Neutrophil (primary cell): ENCODE data around the gene RBBP7.

Experiments
- H3K27ac ChIP-seq: fragments of 200-600 bp; sonication (generic); 2 replicates; pipeline ENCODE4 v1.5.1; 2016; ENCODE audit warnings: mild to moderate bottlenecking, moderate library complexity
- H3K27me3 ChIP-seq: fragments of 200-600 bp; sonication (generic); 2 replicates; pipeline ENCODE4 v1.6.0; 2016; ENCODE audit warnings: mild to moderate bottlenecking
- H3K36me3 ChIP-seq: fragments of 200-600 bp; sonication (generic); 2 replicates; pipeline ENCODE4 v1.5.1; 2017
- H3K4me1 ChIP-seq, 2 experiments: fragments of 200-600 bp in 1 of 2; sonication (generic) in 1 of 2; 1 replicate in 1 of 2; 2 replicates in 1 of 2; pipeline versions ENCODE4 v1.5.1 to v1.6.1; 2013 to 2016; ENCODE audit warnings: low read depth in 1 of 2, low read length in 1 of 2, mild to moderate bottlenecking in 1 of 2, moderate library complexity in 1 of 2; ENCODE audit not compliant: control insufficient read depth in 1 of 2, insufficient read depth in 1 of 2
- H3K4me3 ChIP-seq, 2 experiments: fragments of 200-600 bp in 1 of 2; sonication (generic) in 1 of 2; 1 replicate in 1 of 2; 2 replicates in 1 of 2; pipeline ENCODE4 v1.5.1; 2013 to 2016; ENCODE audit warnings: low read depth in 1 of 2, low read length in 1 of 2, mild to moderate bottlenecking in 1 of 2, moderate library complexity in 1 of 2
- H3K9me3 ChIP-seq: fragments of 200-600 bp; sonication (generic); 2 replicates; pipeline ENCODE4 v1.5.1; 2016
- TF ChIP-seq, protein P1 (sequence below): fragments of 200-600 bp; sonication (generic); IDR thresholded peaks from 2 replicates; pipeline ENCODE4 v1.5.1; 2016; ENCODE audit warnings: antibody characterized with exemption

Gene RBBP7

GRCh38 chrX:16804923-16805464 lies 65.2 kb downstream of the RBBP7 start:
- Histone ChIP-seq H3K36me3 (no peaks in the 10 kb centered on the region), H3K27me3 (no peaks in the 10 kb centered on the region), H3K4me3 (no peak overlapping the region), H3K4me1 (peaks cover 16 to 20% of the 10 kb centered on the region in 2 experiments), H3K9me3 (no peaks in the 10 kb centered on the region), H3K27ac (no peak overlapping the region)
- TF ChIP-seq, protein P1, sequence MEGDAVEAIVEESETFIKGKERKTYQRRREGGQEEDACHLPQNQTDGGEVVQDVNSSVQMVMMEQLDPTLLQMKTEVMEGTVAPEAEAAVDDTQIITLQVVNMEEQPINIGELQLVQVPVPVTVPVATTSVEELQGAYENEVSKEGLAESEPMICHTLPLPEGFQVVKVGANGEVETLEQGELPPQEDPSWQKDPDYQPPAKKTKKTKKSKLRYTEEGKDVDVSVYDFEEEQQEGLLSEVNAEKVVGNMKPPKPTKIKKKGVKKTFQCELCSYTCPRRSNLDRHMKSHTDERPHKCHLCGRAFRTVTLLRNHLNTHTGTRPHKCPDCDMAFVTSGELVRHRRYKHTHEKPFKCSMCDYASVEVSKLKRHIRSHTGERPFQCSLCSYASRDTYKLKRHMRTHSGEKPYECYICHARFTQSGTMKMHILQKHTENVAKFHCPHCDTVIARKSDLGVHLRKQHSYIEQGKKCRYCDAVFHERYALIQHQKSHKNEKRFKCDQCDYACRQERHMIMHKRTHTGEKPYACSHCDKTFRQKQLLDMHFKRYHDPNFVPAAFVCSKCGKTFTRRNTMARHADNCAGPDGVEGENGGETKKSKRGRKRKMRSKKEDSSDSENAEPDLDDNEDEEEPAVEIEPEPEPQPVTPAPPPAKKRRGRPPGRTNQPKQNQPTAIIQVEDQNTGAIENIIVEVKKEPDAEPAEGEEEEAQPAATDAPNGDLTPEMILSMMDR: no peak

DNA sequence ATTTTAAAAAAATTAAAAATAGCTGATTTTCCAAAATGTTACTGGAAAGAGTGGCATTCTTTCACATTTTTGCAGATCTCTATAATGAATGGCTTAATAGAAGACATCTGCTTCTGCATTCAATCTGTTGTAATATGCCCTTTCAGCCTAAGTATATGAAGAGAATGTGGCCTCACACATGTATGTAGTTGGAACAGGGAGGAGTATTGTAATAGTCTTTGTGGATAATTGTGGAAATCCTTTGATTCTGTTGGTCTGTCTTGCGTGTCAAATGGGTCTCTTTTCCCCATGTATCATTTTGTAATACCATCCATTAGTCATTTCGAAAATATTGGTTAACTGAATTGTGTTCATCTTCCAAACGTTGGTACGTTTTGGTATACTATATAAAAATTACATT lies 72.3 kb downstream of the RBBP7 start:
- H3K4me1 ChIP-seq: peaks cover 16 to 27% of the 10 kb centered on the region in 2 experiments
- no peaks in the 10 kb centered on the region for H3K9me3 ChIP-seq
- TF ChIP-seq, protein P1: no peak
- peak overlapping the region; percentile 72 for H3K27ac ChIP-seq
- no peaks in the 10 kb centered on the region for H3K36me3 ChIP-seq
- no peaks in the 10 kb centered on the region for H3K27me3 ChIP-seq
- no peak overlapping the region for H3K4me3 ChIP-seq

DNA sequence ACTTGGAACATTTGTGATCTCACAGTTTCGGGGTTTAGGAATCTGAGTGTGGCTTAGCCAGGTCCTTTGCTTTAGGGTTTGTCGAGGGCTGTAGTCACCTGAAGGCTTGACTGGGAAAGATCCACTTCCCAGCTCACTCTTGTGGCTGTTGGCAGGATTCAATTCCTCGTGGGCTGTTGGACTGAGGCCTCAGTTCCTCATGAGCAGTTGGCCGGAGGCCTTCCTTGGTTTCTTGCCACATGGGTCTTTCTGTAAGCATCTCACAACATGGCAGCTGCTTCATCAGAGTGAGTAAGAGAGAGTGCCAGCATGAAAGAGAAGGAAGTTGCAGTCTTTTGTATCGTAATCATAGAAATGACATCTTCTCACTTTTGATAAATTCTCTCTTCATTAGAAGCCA lies 72.8 kb downstream of the RBBP7 start:
- Histone ChIP-seq H3K4me1 (peaks cover 16 to 27% of the 10 kb centered on the region in 2 experiments), H3K27ac (peak overlapping the region; percentile 72), H3K4me3 (no peak overlapping the region), H3K27me3 (no peaks in the 10 kb centered on the region), H3K36me3 (no peaks in the 10 kb centered on the region), H3K9me3 (no peaks in the 10 kb centered on the region)
- TF ChIP-seq, protein P1: no peak

DNA sequence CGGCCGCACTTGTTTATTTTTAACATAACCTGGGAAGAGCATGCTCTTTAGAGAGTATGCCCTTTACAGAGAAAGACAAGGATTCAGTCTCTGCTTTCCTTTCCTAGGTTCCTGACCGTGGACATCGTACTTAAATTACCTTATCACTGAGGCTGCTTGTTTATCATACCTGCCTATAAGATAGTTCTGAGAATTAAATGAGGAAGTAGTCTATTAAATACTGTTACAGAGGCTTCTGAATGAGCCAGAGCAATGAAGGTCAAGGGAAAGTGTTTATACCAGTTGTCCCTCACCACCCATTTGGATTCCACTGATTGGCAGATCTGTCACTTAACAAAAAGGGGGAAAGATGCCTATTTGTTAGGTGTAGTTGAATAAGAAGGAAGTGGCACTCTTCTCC lies 73.9 kb downstream of the RBBP7 start:
- Histone ChIP-seq H3K4me1 (peaks cover 16 to 27% of the 10 kb centered on the region in 2 experiments), H3K9me3 (no peaks in the 10 kb centered on the region), H3K27ac (peak overlapping the region; percentile 72), H3K4me3 (no peak overlapping the region), H3K36me3 (no peaks in the 10 kb centered on the region), H3K27me3 (no peaks in the 10 kb centered on the region)
- TF ChIP-seq, protein P1: no peak
